NCI-H146 treated with DMSO at 0.1 percent for 48 hours (cell line): ENCODE data around the gene EXO5.
"Not testable (repeated sequence)": the region's sequence is repeated elsewhere in the genome, so short reads cannot be mapped to it uniquely, and the experiment has no call there.

Experiments
- DNase-seq: peaks from one replicate; lab custom pipeline; 2025; ENCODE audit not compliant: unreplicated experiment; lab: John Stamatoyannopoulos, UW

EXO5 gene

DNA sequence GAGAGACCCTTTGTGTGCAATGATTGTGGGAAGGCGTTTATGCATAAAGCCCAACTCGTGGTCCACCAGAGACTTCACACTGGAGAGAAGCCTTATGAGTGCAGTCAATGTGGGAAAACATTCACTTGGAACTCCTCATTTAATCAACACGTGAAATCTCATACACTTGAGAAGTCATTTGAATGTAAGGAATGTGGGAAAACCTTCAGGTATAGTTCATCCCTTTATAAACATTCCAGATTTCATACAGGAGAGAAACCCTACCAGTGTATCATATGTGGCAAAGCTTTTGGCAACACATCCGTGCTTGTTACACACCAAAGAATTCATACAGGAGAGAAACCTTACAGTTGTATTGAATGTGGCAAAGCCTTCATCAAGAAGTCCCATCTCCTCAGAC lies 38.4 kb downstream of the EXO5 start:
- DNase-seq, result no peak

DNA sequence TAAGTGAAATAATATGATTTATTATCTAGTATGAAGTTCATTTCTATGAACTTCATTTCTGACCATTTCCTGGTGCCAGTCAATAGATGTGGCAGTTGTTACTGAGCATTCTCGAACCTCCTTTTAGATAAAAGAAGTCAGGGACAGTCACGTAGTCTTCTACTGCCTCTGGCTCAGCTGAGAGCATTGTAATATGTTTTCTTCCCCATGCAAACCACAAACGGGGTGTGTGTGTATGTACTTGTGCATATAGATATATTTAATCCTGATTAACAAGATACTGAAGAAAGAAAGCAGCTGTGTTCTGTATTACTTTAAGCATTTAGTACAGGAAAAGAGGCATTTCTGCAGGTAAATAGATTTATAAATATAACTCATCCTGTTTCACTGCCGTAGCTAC lies 44.5 kb downstream of the EXO5 start:
- no peak for DNase-seq

DNA sequence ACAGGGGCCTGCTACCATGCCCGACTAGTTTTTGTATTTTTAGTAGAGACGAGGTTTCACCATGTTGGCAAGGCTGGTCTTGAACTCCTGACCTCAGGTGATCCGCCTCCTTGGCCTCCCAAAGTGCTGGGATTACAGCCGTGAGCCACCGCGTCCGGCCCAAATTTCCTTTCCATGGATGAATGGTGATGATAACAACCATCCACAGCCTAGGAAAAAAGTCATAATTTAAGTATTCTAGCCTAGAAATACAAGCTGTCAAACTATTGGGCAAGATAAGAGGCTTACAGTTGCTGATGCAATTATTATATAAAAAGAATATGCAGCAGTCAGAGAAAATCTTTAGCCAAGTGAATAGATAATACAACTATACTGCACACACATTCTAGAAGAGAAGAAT lies 46.2 kb downstream of the EXO5 start:
- DNase-seq, result not testable (repeated sequence)

DNA sequence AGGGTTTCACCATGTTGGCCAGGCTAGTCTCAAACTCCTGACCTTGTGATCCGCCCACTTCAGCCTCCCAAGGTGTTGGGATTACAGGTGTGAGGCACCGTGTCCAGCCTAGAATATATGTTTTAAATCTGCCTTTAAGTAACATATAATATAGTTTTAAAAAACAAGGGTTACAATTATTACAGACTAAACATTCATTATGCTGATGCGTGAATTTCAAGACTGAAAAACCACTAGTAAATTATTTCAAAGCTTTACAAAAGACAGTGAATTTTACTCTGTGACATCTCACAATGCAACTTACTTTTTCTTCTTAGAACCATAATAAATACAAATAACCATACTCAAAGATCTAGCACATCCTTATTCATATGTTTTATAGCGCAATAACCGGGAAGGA lies 47.6 kb downstream of the EXO5 start:
- no peak for DNase-seq

GRCh38 chr1:40558241-40558640 lies 49.7 kb downstream of the EXO5 start:
- DNase-seq, result not testable (repeated sequence)

- DNase-seq, result no peak
These were observed 53.6 kb downstream of the EXO5 start for GRCh38 chr1:40562185-40562584.

GRCh38 chr1:40563266-40563665 lies 54.7 kb downstream of the EXO5 start:
- no peak for DNase-seq

DNA sequence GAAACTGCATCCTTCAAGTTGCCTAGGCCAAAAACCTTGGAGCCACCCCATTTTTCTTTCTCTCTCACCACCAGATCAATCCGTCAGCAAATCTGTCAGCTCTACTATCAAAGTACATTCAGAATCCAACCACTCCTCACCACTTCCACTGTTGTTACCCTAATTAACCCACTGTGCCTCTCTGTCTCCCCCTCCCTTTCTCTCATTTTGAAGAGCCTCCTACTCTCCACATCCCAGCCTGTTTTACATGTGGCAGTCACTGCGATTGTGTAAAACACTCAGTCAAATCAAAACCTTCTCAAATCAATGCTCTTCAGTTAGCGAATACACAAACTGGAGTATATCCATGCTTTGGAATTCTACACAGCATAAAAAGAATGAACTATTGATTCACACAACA lies 55.9 kb downstream of the EXO5 start:
- no peak for DNase-seq

DNA sequence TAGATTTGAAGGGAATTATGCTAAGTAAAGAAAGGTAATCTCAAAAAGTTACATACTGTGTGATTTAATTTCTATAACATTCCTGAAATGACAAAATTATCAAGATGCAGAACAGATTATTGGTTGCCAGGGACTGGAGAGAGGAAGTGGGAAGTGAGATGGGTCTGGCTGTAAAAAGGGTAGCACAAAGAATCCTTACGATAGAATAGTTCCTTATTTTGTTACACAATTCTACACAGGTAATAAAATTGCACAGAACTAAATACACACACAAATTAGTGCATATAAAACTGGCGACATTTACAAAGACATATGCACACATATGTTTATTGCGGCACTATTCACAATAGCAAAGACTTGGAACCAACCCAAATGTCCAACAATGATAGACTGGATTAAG lies 56.3 kb downstream of the EXO5 start:
- DNase-seq, result no peak
